Fibroblast of the aortic adventitia (primary cell): ENCODE measurements around the gene ITPRID1. TPM values are rescaled to one million over a fixed set of nuclear protein-coding genes. Genes with fewer than 3 reads are reported as not detected.

Experiments used
- DNase-seq: peaks from one replicate; pipeline ENCODE4 v3.0.0-alpha.2; 2010; ENCODE audit warnings: low read depth
- H3K4me3 ChIP-seq: 2 replicates; pipeline ENCODE4 v1.5.1; 2011; ENCODE audit warnings: low read depth, mild to moderate bottlenecking, control low read depth, low read length, moderate library complexity
- CTCF ChIP-seq: IDR thresholded peaks from 2 replicates; pipeline ENCODE4 v1.5.1; 2011; ENCODE audit warnings: mild to moderate bottlenecking, low read length, control low read depth, inconsistent platforms; ENCODE audit not compliant: insufficient read depth
- total RNA-seq: library from RNA; depleted of rRNA; stranded (reverse); fragments of >200 nt; gene quantifications from 2 replicates; pipeline ENCODE4 v1.2.3, GENCODE V29; 2012; ENCODE audit warnings: low replicate concordance

ITPRID1 gene
- total RNA-seq, 1 donor: not detected

GRCh38 chr7:31695859-31696614, 182.1 kb downstream of the ITPRID1 start:
- no peak for DNase-seq
- H3K4me3 ChIP-seq: no peak overlapping the region
- TF ChIP-seq CTCF: no peak

GRCh38 chr7:31699050-31699449, 185.2 kb downstream of the ITPRID1 start:
- TF ChIP-seq CTCF: no peak
- H3K4me3 ChIP-seq: no peak overlapping the region
- DNase-seq: no peak

DNA sequence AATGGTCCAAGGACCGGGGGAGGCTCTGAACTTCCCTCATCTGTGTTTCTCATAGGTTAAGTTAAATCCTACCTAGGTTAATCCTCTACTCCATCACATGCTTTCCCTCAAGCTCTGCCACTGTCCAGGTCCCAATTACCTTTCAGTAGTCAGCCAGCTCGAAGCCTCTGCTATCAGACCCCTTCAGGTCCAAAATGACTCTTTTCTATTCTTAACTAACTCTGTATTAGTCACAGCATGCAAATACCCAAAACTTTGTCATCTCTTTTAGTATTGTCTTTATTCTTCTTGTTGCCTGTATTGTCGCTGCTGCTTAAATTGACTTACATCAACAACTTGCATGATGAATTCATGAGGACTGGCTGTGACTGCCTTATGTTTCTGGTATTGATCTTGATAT, 188.5 kb downstream of the ITPRID1 start:
- TF ChIP-seq CTCF: no peak
- H3K4me3 ChIP-seq: no peak overlapping the region
- DNase-seq: no peak

DNA sequence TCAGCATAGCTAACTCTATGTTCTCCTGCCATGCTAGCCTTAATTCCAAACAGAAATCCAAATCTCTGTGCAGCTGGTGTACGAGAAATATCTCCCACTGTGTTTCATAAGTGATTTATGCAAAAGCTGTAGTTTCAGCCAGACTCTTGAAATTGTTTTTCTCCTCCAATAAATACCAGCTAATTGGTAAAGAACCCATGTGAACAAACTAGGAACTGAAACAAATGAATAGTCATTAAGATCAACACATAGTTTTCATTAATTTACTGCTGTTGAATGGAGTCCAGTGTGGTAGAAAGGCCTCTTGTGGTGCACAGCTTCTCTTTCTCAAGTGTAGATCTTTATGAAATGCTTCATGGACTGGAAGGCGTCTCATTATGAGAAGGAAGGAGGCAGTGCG, 191.5 kb downstream of the ITPRID1 start:
- TF ChIP-seq CTCF: no peak
- no peak for DNase-seq
- H3K4me3 ChIP-seq: no peak overlapping the region

GRCh38 chr7:31707089-31707488, 193.2 kb downstream of the ITPRID1 start:
- no peak overlapping the region for H3K4me3 ChIP-seq
- DNase-seq: no peak
- no peak for TF ChIP-seq CTCF

Other genes with a start within 250 kb of the ITPRID1 start
- gene NEUROD6, start 173.4 kb upstream of the ITPRID1 start, total RNA-seq: not detected in 2 replicates
- not detected in 2 replicates for gene PPP1R17, start 173.1 kb downstream of the ITPRID1 start, total RNA-seq